Loucy (cell line): ENCODE data around the gene DLGAP5.

Experiments used
- H2AFZ ChIP-seq: fragments of 200-600 bp; sonication (generic); 2 replicates; pipeline ENCODE4 v1.6.0; 2016; ENCODE audit warnings: antibody characterized with exemption, mild to moderate bottlenecking, low read length, moderate library complexity
- H3F3A ChIP-seq: fragments of 200-600 bp; 2 replicates; pipeline ENCODE4 v1.6.0; 2016; ENCODE audit warnings: antibody characterized with exemption, low read depth, mild to moderate bottlenecking
- H3K27me3 ChIP-seq: fragments of 200-600 bp; sonication (generic); 2 replicates; pipeline ENCODE4 v1.6.1; 2014; ENCODE audit warnings: low read length, mild to moderate bottlenecking; ENCODE audit not compliant: insufficient read depth, poor library complexity, severe bottlenecking
- H3K36me3 ChIP-seq: fragments of 200-600 bp; sonication (generic); 2 replicates; pipeline ENCODE4 v1.6.1; 2016; ENCODE audit warnings: low read length; ENCODE audit not compliant: insufficient read depth
- H3K4me1 ChIP-seq: fragments of 200-600 bp; sonication (generic); 2 replicates; pipeline ENCODE4 v1.5.1; 2014; ENCODE audit warnings: low read length, mild to moderate bottlenecking; ENCODE audit not compliant: insufficient read depth, poor library complexity, severe bottlenecking
- H3K4me2 ChIP-seq: fragments of 200-600 bp; sonication (generic); 2 replicates; pipeline ENCODE4 v1.6.0; 2014; ENCODE audit warnings: antibody characterized with exemption, low read length, low read depth, mild to moderate bottlenecking; ENCODE audit not compliant: poor library complexity, severe bottlenecking
- H3K4me3 ChIP-seq: fragments of 200-600 bp; sonication (generic); 2 replicates; pipeline ENCODE4 v1.5.1; 2014; ENCODE audit warnings: low read length, mild to moderate bottlenecking, mixed read lengths; ENCODE audit not compliant: poor library complexity, severe bottlenecking
- H3K79me2 ChIP-seq: fragments of 200-600 bp; sonication (generic); 2 replicates; pipeline ENCODE4 v1.6.1; 2014; ENCODE audit warnings: low read length; ENCODE audit not compliant: insufficient read depth
- H3K9ac ChIP-seq: fragments of 200-600 bp; sonication (generic); 2 replicates; pipeline ENCODE4 v1.6.0; 2014; ENCODE audit warnings: mild to moderate bottlenecking, low read depth, low read length, moderate library complexity; ENCODE audit not compliant: poor library complexity, severe bottlenecking
- H3K9me2 ChIP-seq: fragments of 200-600 bp; sonication (generic); replicated peaks from 2 replicates; pipeline ENCODE4 v1.6.1; 2016; ENCODE audit warnings: low read depth, low read length, mixed read lengths
- H3K9me3 ChIP-seq: fragments of 200-600 bp; sonication (generic); 2 replicates; pipeline ENCODE4 v1.6.1; 2014; ENCODE audit warnings: mild to moderate bottlenecking, antibody characterized with exemption, low read length, low read depth; ENCODE audit not compliant: insufficient read depth
- H4K20me1 ChIP-seq: fragments of 200-600 bp; sonication (generic); 2 replicates; pipeline ENCODE4 v1.6.0; 2014; ENCODE audit warnings: antibody characterized with exemption, low read length, mild to moderate bottlenecking; ENCODE audit not compliant: insufficient read depth, poor library complexity, severe bottlenecking
- CTCF ChIP-seq: fragments of 200-600 bp; sonication (generic); conservative IDR thresholded peaks from 2 replicates; pipeline ENCODE4 v1.5.1; 2014; ENCODE audit warnings: mild to moderate bottlenecking, antibody characterized with exemption, low read length
- EZH2phosphoT487 ChIP-seq: fragments of 200-600 bp; IDR thresholded peaks from 2 replicates; pipeline ENCODE4 v1.6.1; 2018; ENCODE audit warnings: antibody characterized with exemption, mild to moderate bottlenecking, moderate library complexity, borderline replicate concordance

DLGAP5 gene

GRCh38 chr14:55201219-55202101 lies 10.1 kb upstream of the DLGAP5 start:
- H3K9me3 ChIP-seq, result no peaks in the 10 kb centered on the region
- H3K4me1 ChIP-seq, result no peaks in the 10 kb centered on the region
- no peaks in the 10 kb centered on the region for H3F3A ChIP-seq
- H3K9ac ChIP-seq, result no peak overlapping the region
- H3K9me2 ChIP-seq, result no peaks in the 10 kb centered on the region
- H3K27me3 ChIP-seq, result no peaks in the 10 kb centered on the region
- H3K36me3 ChIP-seq, result no peaks in the 10 kb centered on the region
- H3K4me3 ChIP-seq, result no peak overlapping the region
- H2AFZ ChIP-seq, result no peak overlapping the region
- no peak overlapping the region for H3K4me2 ChIP-seq
- TF ChIP-seq CTCF, result no peak
- no peak for TF ChIP-seq EZH2phosphoT487
- H3K79me2 ChIP-seq, result no peaks in the 10 kb centered on the region
- H4K20me1 ChIP-seq, result no peaks in the 10 kb centered on the region

- H3K9me2 ChIP-seq, result no peaks in the 10 kb centered on the region
- no peaks in the 10 kb centered on the region for H3K36me3 ChIP-seq
- no peaks in the 10 kb centered on the region for H3F3A ChIP-seq
- no peaks in the 10 kb centered on the region for H3K27me3 ChIP-seq
- no peak overlapping the region for H3K9ac ChIP-seq
- no peak overlapping the region for H2AFZ ChIP-seq
- H3K9me3 ChIP-seq, result no peaks in the 10 kb centered on the region
- no peak overlapping the region for H3K4me2 ChIP-seq
- no peaks in the 10 kb centered on the region for H3K4me1 ChIP-seq
- no peak for TF ChIP-seq CTCF
- TF ChIP-seq EZH2phosphoT487, result no peak
- no peak overlapping the region for H3K4me3 ChIP-seq
- no peaks in the 10 kb centered on the region for H3K79me2 ChIP-seq
- no peaks in the 10 kb centered on the region for H4K20me1 ChIP-seq
Measured at GRCh38 chr14:55200651-55201050, 9.3 kb upstream of the DLGAP5 start.

GRCh38 chr14:55198749-55199148 lies 7.4 kb upstream of the DLGAP5 start:
- no peaks in the 10 kb centered on the region for H3K9me3 ChIP-seq
- no peaks in the 10 kb centered on the region for H3K9me2 ChIP-seq
- H3K4me3 ChIP-seq, result no peak overlapping the region
- no peaks in the 10 kb centered on the region for H4K20me1 ChIP-seq
- no peaks in the 10 kb centered on the region for H3K79me2 ChIP-seq
- no peak overlapping the region for H2AFZ ChIP-seq
- no peaks in the 10 kb centered on the region for H3K27me3 ChIP-seq
- H3K36me3 ChIP-seq, result no peaks in the 10 kb centered on the region
- H3K4me2 ChIP-seq, result no peak overlapping the region
- no peaks in the 10 kb centered on the region for H3K4me1 ChIP-seq
- H3F3A ChIP-seq, result no peaks in the 10 kb centered on the region
- H3K9ac ChIP-seq, result no peak overlapping the region
- TF ChIP-seq EZH2phosphoT487 (no peak), CTCF (no peak)
